GM19452 (cell line): ENCODE measurements around the gene SPATA45.

Experiments
- ATAC-seq: cut with Tn5 transposase; IDR thresholded peaks from one replicate; pipeline ENCODE4 v1.9.1; 2021; ENCODE audit not compliant: unreplicated experiment

SPATA45 gene

GRCh38 chr1:212833211-212834207 lies 13.9 kb downstream of the SPATA45 start:
- peak; percentile 90 for ATAC-seq

- no peak for ATAC-seq
Observed at GRCh38 chr1:212828395-212828794, 19.1 kb downstream of the SPATA45 start.

- ATAC-seq, result no peak
Observed at GRCh38 chr1:212827831-212828278, 19.6 kb downstream of the SPATA45 start.

GRCh38 chr1:212827171-212827776 lies 20.2 kb downstream of the SPATA45 start:
- ATAC-seq, result no peak

GRCh38 chr1:212825798-212826452 lies 21.5 kb downstream of the SPATA45 start:
- ATAC-seq, result no peak

- ATAC-seq, result no peak
Observed at GRCh38 chr1:212824201-212824600, 23.2 kb downstream of the SPATA45 start.

GRCh38 chr1:212822956-212823355 lies 24.5 kb downstream of the SPATA45 start:
- ATAC-seq, result no peak

GRCh38 chr1:212820969-212821368 lies 26.5 kb downstream of the SPATA45 start:
- no peak for ATAC-seq

- peak; percentile 54 for ATAC-seq
Observed at GRCh38 chr1:212819726-212820125, 27.7 kb downstream of the SPATA45 start.

GRCh38 chr1:212816567-212817278 lies 30.7 kb downstream of the SPATA45 start:
- no peak for ATAC-seq

- no peak for ATAC-seq
Observed at GRCh38 chr1:212814537-212815334, 32.7 kb downstream of the SPATA45 start.

- no peak for ATAC-seq
Observed at GRCh38 chr1:212805767-212806166, 41.7 kb downstream of the SPATA45 start.

GRCh38 chr1:212797681-212798080 lies 49.8 kb downstream of the SPATA45 start:
- ATAC-seq, result no peak

- ATAC-seq, result peak; percentile 81
Observed at GRCh38 chr1:212794561-212795014, 52.9 kb downstream of the SPATA45 start.

- ATAC-seq, result no peak
Observed at GRCh38 chr1:212792396-212792908, 55.0 kb downstream of the SPATA45 start.

- ATAC-seq, result peak; percentile 63
Observed at GRCh38 chr1:212791676-212792395, 55.6 kb downstream of the SPATA45 start, which contains the start of the genes NSL1 and TATDN3. Gene NSL1, minus strand, starts transcription at chr1:212791777. Its CDS starts 14 bp downstream, at chr1:212791763. Gene TATDN3, plus strand, starts transcription at chr1:212791894. Its CDS starts 28 bp downstream, at chr1:212791922.

- ATAC-seq, result peak; percentile 28
Observed at GRCh38 chr1:212791261-212791675, 56.2 kb downstream of the SPATA45 start.

- ATAC-seq, result no peak
Observed at GRCh38 chr1:212785871-212786270, 61.6 kb downstream of the SPATA45 start.

GRCh38 chr1:212783976-212784375 lies 63.5 kb downstream of the SPATA45 start:
- no peak for ATAC-seq
